CD4-positive, alpha-beta T cell treated with Interleukin-12 subunit alpha and Interleukin-12 subunit beta, for 1 hour (primary cell): ENCODE data around the gene CCDC137.
A peak's percentile ranks its signal among the peaks of the same experiment; 100 is the strongest.

Experiments
- DNase-seq: peaks from one replicate; pipeline ENCODE4 v3.0.0-alpha.2; 2020

Gene CCDC137

DNA sequence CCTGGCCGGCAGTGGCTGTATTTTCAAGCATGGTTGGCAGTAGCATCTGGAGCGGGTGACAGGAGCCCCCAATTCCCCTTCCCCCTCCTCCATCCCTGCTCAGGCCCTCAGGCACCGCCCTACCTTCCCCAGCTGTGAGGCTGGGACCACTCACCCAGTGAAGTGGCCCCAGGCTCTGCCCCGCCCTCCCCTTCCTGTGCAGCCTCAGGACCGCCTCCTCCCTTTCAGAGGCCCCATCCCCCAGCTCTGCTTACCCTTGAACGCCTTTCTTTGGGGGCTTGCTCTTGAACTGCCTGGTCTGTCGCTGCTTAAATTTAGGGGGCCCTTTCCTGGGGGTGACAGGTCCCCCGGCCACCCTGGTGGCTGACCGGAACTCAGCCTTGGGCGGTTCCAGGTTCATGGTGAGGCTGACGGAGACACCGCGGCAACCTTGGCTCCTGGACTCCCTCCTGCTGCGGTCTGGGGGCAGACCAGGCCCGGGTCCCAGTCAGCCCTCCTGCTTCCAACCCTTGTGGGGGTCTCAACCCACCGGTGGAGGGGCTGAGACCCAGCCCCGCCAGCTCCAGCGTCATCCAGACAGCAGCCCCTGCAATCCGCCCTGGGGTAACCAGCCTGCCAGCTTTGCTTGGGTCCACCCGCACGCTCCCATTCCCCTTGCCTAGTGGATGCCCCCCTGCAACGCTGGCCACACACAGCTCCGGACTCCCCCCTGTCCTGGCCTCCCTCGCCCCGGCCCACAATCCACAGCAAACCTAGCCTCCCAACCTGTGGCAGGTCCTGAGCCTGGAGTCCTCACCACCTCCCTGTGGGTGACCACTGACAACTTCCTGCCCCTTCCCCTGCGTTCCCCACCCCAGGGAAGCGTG is 13.4 kb upstream of the CCDC137 start:
- no peak for DNase-seq

DNA sequence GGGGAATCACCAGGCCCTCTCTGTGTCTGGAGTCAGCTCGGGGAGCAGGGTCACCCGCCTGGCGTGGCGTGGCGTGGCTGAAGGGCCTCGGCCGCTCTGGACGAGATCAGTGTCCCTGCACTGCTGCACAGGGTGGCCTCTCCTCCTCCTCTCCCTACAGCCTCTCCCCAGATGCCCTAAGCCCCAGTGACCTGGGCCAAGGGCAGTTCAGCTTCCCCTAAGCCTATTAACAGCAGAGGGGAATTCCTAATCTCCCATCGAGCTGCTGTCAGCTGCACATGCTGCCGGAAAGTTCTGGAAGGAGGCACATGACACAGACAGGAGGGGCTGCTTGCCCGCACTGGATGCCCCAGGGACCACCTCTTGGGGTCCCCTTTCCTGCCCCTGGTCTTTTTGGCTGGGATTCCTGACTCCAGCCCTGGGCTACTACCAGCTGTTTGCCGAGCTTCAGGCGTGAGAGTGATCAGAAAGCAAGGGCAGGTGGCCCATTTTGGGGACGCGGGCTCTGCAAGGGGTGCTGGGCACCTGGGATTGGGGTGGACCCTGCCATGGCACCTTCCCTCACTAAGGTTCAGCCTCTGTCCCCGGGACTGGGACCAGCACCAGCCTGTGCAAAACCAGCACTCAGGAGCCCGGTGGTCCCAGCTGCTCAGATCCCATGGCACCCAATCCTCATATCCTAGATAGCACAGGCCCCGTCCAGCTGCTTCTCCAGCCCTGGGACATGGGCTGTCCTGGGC is 11.0 kb upstream of the CCDC137 start:
- no peak for DNase-seq

DNA sequence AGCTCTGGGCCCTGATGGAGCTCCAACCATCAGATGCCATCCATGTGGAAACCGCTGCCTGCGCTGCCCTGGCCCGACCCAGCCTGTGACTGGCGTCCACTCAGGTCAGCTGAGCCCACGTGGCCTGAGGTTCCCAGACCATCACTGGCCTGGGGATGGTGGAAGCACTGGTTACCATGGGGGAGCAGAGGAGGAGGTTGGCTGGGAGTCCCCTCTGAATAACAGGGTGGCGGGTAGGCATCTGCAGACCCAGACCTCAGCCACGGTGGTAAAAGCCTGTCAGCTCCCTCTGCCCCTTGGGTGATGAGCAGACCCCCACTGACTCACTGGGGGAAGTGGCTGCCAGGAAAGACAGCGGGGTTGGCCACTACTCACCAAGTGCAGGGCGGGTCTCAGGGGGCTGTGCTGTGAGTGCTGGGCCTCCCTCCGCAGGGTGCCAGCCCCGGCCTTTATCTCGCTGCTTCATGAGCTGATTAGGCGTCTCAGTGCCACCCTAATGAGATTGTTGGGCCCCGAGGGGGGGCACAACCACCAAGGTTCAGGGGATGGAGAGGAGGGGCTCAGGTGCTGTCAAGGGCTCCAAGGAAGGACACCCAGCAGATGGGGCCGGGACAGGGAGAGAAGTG is 10.3 kb upstream of the CCDC137 start, which contains the start of gene PDE6G:
TSS of gene PDE6G (minus strand) at position 425 of the 626 bp plus-strand sequence. CDS start 3,237 bp downstream, outside the sequence.
- no peak for DNase-seq

DNA sequence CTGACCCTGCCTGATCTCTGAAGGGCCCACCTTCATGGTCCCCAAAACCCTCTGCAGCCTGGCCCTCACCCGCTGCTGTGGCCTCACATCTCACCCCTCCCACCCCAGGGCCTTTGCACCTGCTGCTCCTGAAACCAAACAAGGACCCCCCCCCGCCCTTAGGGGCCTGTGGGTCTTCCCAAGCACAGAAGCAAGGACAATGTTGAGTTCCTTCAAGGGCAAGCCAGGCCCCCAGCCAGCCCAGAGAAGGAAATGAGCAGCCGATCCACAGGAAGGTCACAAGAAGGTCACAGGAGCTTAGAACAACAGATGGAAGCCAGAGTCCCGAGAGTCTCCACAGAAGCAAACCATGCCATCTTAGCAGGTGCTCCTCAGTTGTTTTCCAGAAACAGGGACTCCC is 9.7 kb upstream of the CCDC137 start:
- DNase-seq, result no peak

DNA sequence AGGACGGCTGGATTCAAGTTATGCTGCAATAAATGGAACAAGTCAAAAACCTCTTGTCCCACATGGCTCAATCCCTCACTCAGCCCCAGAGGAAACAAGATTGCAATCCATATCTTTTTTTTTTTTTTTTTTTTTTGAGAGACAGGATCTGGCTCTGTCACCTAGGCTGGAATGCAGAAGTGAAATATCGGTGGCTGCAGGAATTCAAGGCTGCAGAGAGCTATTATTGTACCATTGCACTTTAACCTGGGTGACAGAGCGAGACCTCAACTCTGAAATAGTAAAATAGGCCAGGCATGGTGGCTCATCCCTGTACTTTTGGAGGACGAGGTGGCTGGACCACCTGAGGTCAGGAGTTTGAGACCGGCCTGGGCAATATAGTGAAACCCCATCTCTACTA is 7.5 kb upstream of the CCDC137 start:
- DNase-seq, result no peak

DNA sequence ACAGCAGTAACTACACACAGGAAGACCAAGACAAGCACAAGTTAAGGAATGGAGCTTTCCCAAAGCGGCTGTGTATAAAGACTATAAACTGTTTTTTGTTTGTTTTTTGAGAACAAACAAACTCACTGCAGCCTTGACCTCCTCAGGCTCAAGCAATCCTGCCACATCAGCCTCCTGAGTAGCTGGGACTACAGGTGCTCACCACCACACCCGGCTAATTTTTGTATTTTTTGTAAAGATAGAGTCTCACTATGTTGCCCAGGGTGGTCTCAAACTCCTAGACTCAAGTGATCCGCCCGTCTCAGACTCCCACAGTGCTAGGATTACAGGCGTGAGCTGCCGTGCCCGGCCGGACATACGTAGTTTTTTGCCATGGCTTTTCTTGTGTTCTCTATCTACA is 6.1 kb upstream of the CCDC137 start:
- DNase-seq, result no peak

DNA sequence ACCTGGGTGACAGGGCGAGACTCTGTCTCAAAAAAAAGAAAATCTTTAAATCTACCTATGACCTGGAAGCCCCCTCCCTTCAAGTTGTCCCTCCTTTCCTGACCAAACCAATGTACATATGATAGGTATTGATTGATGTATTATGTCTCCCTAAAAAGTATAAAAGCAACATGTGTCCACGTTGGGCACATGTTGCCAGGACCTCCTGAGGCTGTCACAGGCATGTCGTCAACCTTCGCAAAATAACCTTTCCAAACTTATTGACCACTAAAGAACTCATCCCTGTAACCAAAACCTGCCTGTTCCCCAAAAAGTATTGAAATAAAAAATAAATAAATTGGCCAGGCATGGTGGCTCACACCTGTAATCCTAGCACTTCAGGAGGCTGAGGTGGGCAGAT is 4.5 kb upstream of the CCDC137 start:
- DNase-seq, result no peak

DNA sequence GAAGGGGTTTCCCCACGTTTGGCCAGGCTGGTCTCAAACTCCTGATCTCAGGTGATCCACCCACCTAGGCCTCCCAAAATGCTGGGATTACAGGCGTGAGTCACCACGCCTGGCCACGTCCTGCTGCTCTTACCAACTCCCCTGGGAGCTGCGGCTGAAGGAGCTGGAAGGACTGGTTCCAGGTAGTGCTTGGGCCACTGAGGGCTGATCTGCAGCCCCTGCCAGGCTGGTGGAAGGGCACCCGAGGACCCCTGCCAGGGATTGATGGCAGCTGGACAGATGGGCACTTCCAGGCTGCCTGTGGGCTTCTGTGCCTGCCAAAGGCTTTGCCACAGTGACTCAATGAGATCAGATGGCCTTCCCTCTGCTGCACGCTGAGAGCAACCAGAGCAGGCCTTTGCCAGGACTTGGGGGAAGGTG is 2.5 kb upstream of the CCDC137 start:
- no peak for DNase-seq

DNA sequence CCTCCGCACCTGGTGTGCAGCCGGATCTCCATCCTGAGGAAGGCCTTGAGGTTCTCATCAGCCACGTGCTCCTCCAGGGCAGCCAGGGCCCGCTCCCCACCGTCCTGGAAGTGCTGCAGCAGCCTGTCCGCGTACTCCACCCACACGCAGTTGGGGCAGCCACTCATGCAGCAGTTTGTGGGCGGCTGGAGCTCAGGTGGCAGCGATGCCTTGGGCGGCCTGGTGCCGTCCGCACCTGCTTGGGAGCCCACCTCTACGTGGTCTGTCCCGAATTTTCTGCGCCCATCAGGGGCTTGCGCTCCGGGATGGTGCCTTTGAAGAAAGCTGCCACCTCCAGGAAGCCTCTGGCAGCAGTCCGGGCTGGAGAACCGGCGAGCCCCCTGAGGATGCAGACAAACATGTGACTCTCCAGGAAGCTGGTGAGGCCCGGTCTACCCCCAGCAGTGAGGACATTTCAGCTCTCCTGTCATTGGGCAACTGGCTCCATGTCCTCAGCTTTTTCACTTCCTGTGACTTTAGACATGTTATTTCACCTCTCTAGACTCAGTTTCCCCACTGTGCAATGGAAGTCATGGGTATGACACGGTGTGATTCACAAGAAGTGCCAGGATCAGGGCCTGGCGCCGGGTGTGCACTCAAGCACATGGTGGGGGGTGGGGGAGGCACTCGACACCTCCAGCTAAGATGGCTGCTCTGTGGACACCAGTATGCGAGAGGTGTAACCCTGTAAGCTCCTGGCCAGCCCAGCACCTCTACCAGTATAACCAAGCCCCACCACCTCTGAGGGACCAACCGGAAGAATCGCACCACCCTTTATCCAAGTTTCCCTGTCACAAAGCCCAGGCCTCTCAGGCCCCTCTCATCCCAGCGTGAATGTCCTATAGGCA is 1.1 kb upstream of the CCDC137 start:
- peak; percentile 46 for DNase-seq

DNA sequence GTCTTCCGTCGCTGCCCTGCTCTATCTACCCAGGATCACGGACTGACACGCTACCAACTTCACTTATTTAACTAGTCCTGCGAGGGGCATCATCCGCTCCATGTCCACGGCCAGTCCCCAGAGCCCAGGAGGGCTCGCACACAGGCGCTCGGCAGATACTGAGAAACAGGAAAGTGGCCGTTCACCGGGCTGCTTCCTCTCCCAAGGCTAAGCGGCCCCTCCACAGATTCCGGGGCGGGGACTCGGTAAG is 520 bp upstream of the CCDC137 start:
- DNase-seq, result no peak

DNA sequence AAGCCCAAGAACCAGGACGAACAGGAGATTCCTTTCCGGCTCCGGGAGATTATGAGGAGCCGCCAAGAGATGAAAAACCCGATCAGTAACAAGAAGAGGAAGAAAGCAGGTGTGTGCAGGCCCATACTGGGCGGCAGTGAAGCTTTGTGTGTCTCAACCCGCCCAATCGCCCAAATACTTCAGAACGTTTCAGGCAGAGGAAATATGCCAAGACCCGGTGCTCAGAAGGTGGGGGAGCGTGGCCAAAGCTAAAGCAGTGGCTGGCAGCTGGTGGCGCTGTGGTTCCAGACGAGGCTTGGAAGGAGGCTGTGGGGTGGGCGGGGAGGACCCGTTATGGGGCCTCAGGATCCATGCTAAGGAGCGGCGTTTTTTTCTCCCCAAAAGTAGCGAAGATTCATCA is 1.2 kb downstream of the CCDC137 start:
- DNase-seq, result no peak

DNA sequence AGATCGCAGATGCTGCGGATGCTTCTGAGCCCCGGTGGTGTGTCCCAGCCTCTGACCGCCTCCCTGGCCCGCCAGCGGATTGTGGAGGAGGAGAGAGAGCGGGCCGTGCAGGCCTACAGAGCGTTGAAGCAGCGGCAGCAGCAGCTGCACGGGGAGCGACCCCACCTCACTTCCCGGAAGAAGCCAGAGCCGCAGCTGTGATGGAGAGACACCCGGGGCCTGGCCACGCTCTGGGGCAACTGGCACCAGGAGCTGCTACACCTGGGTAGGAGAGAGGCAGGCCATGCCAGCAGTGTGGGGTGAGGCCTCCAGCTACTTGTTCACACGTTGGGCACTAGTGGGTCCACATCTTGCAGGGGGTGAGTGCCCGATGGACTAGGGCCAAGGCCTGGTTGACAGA is 6.0 kb downstream of the CCDC137 start:
- no peak for DNase-seq

DNA sequence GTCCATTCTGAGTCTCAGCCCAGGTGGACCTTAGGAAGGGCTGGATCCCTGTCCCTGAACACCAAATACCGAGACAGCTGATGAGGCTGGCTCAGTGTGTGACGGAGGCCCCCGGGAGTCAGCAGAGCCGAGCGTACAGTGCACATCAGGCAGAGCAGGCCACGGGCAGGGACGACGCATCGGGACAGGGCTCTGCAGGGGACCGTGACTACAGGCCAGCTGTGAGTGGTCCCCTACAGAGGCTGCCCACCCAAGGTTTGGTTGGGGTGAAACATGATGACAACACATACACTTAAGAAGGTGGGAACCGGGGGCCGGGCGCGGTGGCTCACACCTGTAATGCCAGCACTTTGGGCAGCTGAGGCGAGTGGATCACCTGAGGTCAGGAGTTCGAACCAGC is 6.4 kb downstream of the CCDC137 start:
- no peak for DNase-seq

DNA sequence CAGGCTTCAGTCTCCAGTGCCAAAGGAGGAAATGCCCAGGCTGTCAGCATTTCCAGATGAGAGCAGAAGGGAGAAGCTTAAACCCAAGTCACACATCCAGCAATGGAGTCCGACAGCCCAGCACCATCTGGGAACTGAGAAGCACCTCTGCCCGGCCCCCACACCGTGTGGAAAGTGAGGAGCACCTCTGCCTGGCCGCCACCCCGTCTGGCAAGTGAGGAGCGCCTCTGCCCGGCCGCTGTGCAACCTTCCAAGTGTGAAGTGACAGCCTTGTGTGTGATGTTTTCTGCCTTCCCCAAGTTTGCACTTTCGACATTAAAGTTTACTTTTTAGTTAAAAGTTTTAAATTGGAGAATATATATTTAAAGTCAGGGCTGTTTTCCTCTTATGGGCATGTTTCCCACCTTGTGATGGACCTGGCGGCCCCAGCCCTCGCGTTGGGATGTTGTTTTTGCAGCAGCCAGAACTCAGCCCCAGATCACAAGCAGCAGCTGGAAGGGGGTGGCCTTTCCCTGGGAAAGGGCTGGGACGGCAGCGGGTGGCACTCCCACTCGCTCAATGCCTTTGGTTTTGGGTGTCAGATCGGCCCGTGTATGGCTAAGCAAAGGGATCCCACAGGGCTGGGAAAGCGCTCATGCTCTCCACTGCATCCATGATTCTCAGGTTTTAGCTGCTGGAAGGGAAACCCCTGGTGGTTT is 7.2 kb downstream of the CCDC137 start:
- no peak for DNase-seq

DNA sequence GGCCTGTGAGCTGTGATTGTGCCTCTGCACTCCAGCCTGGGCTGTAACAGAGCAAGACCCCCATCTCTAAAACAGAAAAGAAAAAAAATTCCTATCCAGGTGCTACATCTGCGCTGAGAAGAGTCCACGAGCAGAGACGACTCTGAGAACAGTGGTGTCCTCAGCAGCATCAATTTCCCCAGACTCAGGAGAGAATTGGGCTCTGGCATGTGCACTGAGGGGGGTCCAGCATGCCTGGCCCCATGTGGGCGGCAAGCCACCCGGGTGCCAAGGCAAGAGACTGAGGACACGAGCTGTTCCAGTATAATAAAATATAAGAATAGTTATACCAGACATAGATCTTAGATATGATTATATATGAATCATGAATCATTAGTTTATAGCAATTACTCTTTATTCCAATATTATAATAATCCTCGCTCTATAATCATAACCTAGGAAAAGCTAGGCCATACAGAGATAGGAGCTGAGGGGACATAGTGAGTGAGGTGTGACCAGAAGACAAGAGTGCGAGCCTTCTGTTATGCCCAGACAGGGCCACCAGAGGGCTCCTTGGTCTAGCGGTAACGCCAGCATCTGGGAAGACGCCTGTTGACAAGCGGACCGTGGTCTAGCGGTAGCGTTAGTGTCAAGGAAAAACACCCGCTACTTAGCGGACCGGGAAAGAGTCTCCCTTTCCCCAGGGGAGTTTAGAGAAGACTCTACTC is 9.1 kb downstream of the CCDC137 start:
- peak; percentile 49 for DNase-seq

DNA sequence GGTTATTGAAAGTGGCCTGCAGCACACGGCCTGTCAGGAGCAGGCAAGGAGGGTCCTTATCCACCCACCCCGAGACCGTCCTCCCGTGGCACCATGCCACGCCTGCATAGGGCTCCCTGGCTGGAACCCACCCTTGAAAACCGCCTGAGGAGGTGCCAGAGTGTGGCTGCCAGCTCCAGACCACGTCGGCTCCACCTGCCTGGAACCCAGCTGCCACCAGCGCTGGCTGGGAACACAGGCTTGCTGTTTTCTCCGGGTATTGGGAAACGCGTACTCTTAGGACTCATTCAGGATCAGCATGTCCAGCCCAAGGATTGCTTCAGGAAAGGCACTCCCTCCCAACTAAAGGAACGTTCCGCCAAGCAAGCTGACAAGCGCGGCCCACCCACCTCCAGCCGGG is 10.4 kb downstream of the CCDC137 start:
- DNase-seq, result no peak

DNA sequence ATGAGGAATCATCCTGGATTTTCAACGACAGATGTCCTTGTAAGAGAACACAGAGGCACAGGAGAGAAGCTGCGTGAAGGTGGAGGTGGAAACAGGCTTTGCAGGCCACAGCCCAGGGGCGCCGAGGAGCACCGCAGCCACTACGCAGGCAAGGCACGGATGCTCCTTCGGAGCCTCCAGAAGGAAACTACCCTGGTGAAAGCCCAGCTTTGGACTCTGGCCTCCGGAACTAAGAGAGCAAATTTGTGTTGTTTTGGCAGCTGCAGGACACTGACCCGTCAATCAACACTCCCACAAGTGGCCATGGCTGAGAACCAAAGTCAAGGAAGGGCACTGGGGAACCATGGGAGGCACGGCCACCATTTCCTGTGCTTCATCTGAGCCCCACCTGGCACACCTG is 13.6 kb downstream of the CCDC137 start:
- no peak for DNase-seq

DNA sequence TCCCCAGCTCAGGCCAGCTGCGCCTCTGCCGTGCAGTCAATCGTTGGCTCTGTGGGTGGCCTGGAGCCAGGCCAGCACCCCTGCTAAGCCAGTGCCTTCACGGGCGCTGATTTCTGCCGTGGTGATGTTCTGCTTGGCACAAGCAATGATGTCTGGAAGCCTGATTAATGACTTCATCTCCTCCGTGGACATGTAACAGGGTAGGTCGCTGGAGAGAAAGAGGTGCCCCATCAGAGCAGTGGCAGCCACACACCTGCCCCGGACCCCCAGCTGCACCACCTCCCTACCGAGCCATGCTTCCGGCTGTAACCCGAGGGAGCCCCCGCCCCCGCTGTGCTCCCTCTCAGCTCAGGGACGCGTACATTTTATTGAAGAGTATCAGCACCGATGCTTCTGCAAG is 15.1 kb downstream of the CCDC137 start:
- no peak for DNase-seq

DNA sequence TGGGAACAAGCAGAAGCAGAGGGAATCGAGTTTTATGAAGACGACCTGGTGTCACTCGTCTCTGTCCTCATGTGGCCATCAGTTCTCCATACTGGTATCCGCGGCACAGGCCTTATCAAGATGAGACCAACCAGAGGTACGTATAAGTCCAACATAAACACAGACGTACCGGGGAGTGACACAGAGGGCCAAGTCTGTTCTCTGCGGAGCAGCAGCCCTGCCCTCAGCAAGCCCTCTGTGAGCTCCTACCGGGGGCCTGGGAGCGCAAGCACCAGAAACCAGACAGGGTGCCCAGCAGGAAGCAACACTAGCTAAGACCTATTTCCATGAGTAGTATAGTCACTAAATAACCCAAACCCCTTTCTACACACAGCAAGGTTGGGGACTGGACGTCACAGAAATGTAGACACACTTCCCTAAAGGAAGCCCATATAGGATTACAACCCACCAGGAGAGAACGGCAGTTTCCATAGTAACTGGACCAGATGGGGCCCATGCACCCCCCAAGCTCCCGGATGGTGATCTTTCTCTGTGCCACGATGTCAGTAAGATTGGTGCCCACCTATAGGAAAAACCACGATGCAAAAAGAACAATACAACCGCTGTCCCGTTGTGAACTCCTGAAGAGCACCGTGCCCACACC is 16.1 kb downstream of the CCDC137 start:
- DNase-seq, result no peak

DNA sequence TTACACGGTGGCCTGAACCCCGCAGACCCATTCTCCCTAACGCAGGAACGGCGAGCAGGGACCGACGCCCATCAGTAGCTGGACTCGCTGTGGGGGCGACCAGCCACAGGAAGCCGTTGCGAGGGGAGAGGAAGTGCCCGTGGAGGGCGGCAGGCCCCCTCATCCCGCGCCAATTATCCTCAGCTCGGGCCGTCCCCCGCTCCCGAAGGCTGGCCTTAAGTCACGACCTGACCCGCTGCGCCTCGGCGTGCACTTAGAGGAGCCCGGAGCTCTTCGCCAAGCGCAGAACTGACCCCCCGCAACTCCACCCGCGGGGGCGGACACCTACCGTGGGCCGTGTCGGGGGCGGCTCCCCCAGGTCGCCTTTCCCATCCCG is 16.7 kb downstream of the CCDC137 start:
- no peak for DNase-seq
